GM12878 (cell line): Measurements from ENCODE around the gene IZUMO1. TPM values are rescaled to one million over a fixed set of nuclear protein-coding genes. Genes with fewer than 3 reads are reported as not detected.

ENCODE experiments used
- ATAC-seq: fragments of 200-7000 bp; cut with Tn5 transposase; 3 replicates; pipeline ENCODE4 v1.9.1; 2020; ENCODE audit warnings: mild to moderate bottlenecking, moderate library complexity
- BruUV-seq: library from RNA; stranded (reverse); fragments of 400-500 nt; replicated peaks from 2 replicates; lab custom pipeline; 2021; lab: Mats Ljungman, UMichigan
- CTCF ChIA-PET: fragments of 300-600 bp; sonication (Branson Sonifier 250); formaldehyde crosslinking; extraction: SDS; loops from one replicate; lab custom pipeline; 2021; ENCODE audit warnings: inconsistent platforms; lab: Yijun Ruan, JAX
- POLR2A ChIA-PET: fragments of 350-600 bp; formaldehyde crosslinking; extraction: SDS; loops from one replicate; lab custom pipeline; 2021; ENCODE audit warnings: inconsistent platforms; lab: Charles Lee
- RAD21 ChIA-PET: fragments of 300-600 bp; sonication (Branson Sonifier 250); formaldehyde crosslinking; loops from one replicate; lab custom pipeline; 2023; ENCODE audit warnings: antibody characterized with exemption; ENCODE audit not compliant: unreplicated experiment; lab: Charles Lee
- SMC1A ChIA-PET: fragments of 300-600 bp; sonication (Branson Sonifier 250); formaldehyde crosslinking; loops from one replicate; lab custom pipeline; 2023; ENCODE audit not compliant: unreplicated experiment, uncharacterized antibody; lab: Charles Lee
- DNase-seq: peaks from one replicate; pipeline ENCODE4 v3.0.0-alpha.2; 2011; ENCODE audit warnings: low read depth, low spot score
- FAIRE-seq: peaks from 3 replicates; lab custom pipeline; 2011; peaks lifted over from hg19 to GRCh38; lab: Jason Lieb, UNC
- H2AFZ ChIP-seq: 2 replicates; pipeline ENCODE4 v1.6.0; 2011; ENCODE audit warnings: low read depth, low read length, control low read depth; ENCODE audit not compliant: control insufficient read depth
- H3K27ac ChIP-seq: 2 replicates; pipeline ENCODE4 v1.5.1; 2011; ENCODE audit warnings: control low read depth; ENCODE audit not compliant: control insufficient read depth, insufficient read depth
- H3K27me3 ChIP-seq, 2 experiments: replicated peaks in 1 of 2; 2 replicates each; pipeline versions ENCODE4 v1.6.0 to v1.6.1; 2011; ENCODE audit warnings: low read length in 1 of 2; ENCODE audit not compliant: control insufficient read depth in 2 of 2, insufficient read depth in 2 of 2
- H3K36me3 ChIP-seq, 2 experiments: 2 replicates each; pipeline ENCODE4 v1.5.1; 2011; ENCODE audit warnings: low read length in 1 of 2; ENCODE audit not compliant: control insufficient read depth in 2 of 2, insufficient read depth in 2 of 2
- H3K4me1 ChIP-seq: 2 replicates; pipeline ENCODE4 v1.6.1; 2011; ENCODE audit warnings: mild to moderate bottlenecking, low read length, moderate library complexity, mixed read lengths; ENCODE audit not compliant: control insufficient read depth, insufficient read depth
- H3K4me2 ChIP-seq: 2 replicates; pipeline ENCODE4 v1.6.0; 2011; ENCODE audit warnings: control low read depth; ENCODE audit not compliant: control insufficient read depth, insufficient read depth
- H3K4me3 ChIP-seq: fragments of 200-600 bp; sonication (generic); 2 replicates; pipeline ENCODE4 v1.5.1; 2016
- H3K79me2 ChIP-seq: 2 replicates; pipeline ENCODE4 v1.6.0; 2011; ENCODE audit warnings: low read length; ENCODE audit not compliant: control insufficient read depth, insufficient read depth
- H3K9ac ChIP-seq: 2 replicates; pipeline ENCODE4 v1.8.0; 2011; ENCODE audit warnings: low read length, control low read depth, mixed read lengths; ENCODE audit not compliant: control insufficient read depth, insufficient read depth
- H3K9me3 ChIP-seq: replicated peaks from 3 replicates; pipeline ENCODE4 v1.5.1; 2011; ENCODE audit warnings: mild to moderate bottlenecking, low read length; ENCODE audit not compliant: control insufficient read depth, insufficient read depth
- H4K20me1 ChIP-seq: 2 replicates; pipeline ENCODE4 v1.6.0; 2011; ENCODE audit not compliant: control insufficient read depth, insufficient read depth
- ASH2L ChIP-seq: fragments of 300-600, 200-600 bp; sonication (generic); IDR thresholded peaks from 2 replicates; pipeline ENCODE4 v1.6.1; 2017; ENCODE audit warnings: low read depth, mild to moderate bottlenecking, borderline replicate concordance
- ATF2 ChIP-seq: IDR thresholded peaks from 2 replicates; pipeline ENCODE4 v1.6.1; 2012; ENCODE audit warnings: low read length, inconsistent platforms
- CBX5 ChIP-seq: sonication (generic); IDR thresholded peaks from 2 replicates; pipeline ENCODE4 v1.6.1; 2016; ENCODE audit warnings: low read depth, moderate library complexity, mild to moderate bottlenecking, inconsistent platforms
- CHD2 ChIP-seq: IDR thresholded peaks from 2 replicates; pipeline ENCODE4 v1.6.1; 2011; ENCODE audit warnings: low read depth, low read length, improper control_type of control experiment, borderline replicate concordance
- DPF2 ChIP-seq: fragments of 450-650 bp; IDR thresholded peaks from 2 replicates; pipeline ENCODE4 v1.6.1; 2017; ENCODE audit warnings: mild to moderate bottlenecking
- E2F4 ChIP-seq: IDR thresholded peaks from 2 replicates; pipeline ENCODE4 v1.6.1; 2012; ENCODE audit warnings: low read depth, low read length, improper control_type of control experiment
- EED ChIP-seq: sonication (generic); IDR thresholded peaks from 2 replicates; pipeline ENCODE4 v1.6.1; 2016; ENCODE audit warnings: antibody characterized with exemption, low read depth
- FOXK2 ChIP-seq: fragments of 450-650 bp; IDR thresholded peaks from 2 replicates; pipeline ENCODE4 v1.6.1; 2017; ENCODE audit warnings: mild to moderate bottlenecking, moderate library complexity
- HCFC1 ChIP-seq: fragments of 150-350 bp; IDR thresholded peaks from 2 replicates; pipeline ENCODE4 v1.6.1; 2014; ENCODE audit warnings: low read length
- JUNB ChIP-seq: IDR thresholded peaks from 2 replicates; pipeline ENCODE4 v1.6.1; 2016; ENCODE audit warnings: antibody characterized with exemption, mild to moderate bottlenecking
- MTA3 ChIP-seq: IDR thresholded peaks from 2 replicates; pipeline ENCODE4 v1.6.1; 2012; ENCODE audit warnings: low read length, inconsistent platforms, borderline replicate concordance
- MXI1 ChIP-seq: fragments of 150-350 bp; IDR thresholded peaks from 2 replicates; pipeline ENCODE4 v1.6.1; 2011; ENCODE audit warnings: low read depth, mild to moderate bottlenecking, inconsistent platforms, low read length, improper control_type of control experiment
- NFIC ChIP-seq: IDR thresholded peaks from 2 replicates; pipeline ENCODE4 v1.6.1; 2012; ENCODE audit warnings: low read depth, mild to moderate bottlenecking, inconsistent platforms, low read length, moderate library complexity
- POLR2AphosphoS2 ChIP-seq: IDR thresholded peaks from 2 replicates; pipeline ENCODE4 v1.6.1; 2011; ENCODE audit warnings: low read depth, mild to moderate bottlenecking, low read length, improper control_type of control experiment, moderate library complexity
- SMAD1 ChIP-seq: fragments of 450-650 bp; IDR thresholded peaks from 2 replicates; pipeline ENCODE4 v1.6.1; 2018; ENCODE audit warnings: mild to moderate bottlenecking, low read depth; ENCODE audit not compliant: partially characterized antibody
- SP1 ChIP-seq: IDR thresholded peaks from one replicate; pipeline ENCODE4 v1.6.1; 2011; ENCODE audit warnings: low read depth, low read length
- STAT3 ChIP-seq: IDR thresholded peaks from 2 replicates; pipeline ENCODE4 v1.6.1; 2011; ENCODE audit warnings: low read depth, low read length, improper control_type of control experiment
- SUZ12 ChIP-seq: fragments of 200-600 bp; sonication (generic); IDR thresholded peaks from one replicate; pipeline ENCODE4 v1.6.1; 2018; ENCODE audit warnings: antibody characterized with exemption, mild to moderate bottlenecking; ENCODE audit not compliant: unreplicated experiment
- TARDBP ChIP-seq: IDR thresholded peaks from 2 replicates; pipeline ENCODE4 v1.6.1; 2016; ENCODE audit warnings: borderline replicate concordance
- TCF3 ChIP-seq: IDR thresholded peaks from 2 replicates; pipeline ENCODE4 v1.6.1; 2012; ENCODE audit warnings: low read depth, mild to moderate bottlenecking, low read length, borderline replicate concordance; ENCODE audit not compliant: insufficient read depth
- WRNIP1 ChIP-seq: IDR thresholded peaks from 2 replicates; pipeline ENCODE4 v1.6.1; 2011; ENCODE audit warnings: low read depth, low read length, improper control_type of control experiment, borderline replicate concordance
- ZNF274 ChIP-seq: IDR thresholded peaks from one replicate; pipeline ENCODE4 v1.8.0; 2011; ENCODE audit not compliant: insufficient read length, insufficient read depth
- WGBS: methylation state at CpG from one replicate; pipeline ENCODE4 v1.1.6; 2016; ENCODE audit warnings: low lambda C conversion rate; ENCODE audit not compliant: insufficient replicate concordance, insufficient coverage; ENCODE audit errors: missing lambda C conversion rate; 5-methylcytosine and 5-hydroxymethylcytosine counted together
- in situ Hi-C: fragments of 300-500 bp; cut with MboI; formaldehyde crosslinking; loops from 9 replicates; pipeline ENCODE4 v1.14.3; 2018; ENCODE audit warnings: mixed read lengths
- intact Hi-C: fragments of 100-400 bp; cut with micrococcal nuclease; formaldehyde crosslinking; loops from one replicate; pipeline ENCODE4 v1.14.2; 2022; ENCODE audit not compliant: unreplicated experiment
- polyA plus RNA-seq, 11 experiments: library from polyadenylated mRNA; depleted of rRNA in 4 of 11; unstranded in 6 of 11; stranded (reverse) in 5 of 11; fragments of >200 nt; fragmentation: Nextera tagmentation in 4 of 11; fragmentation: Illumina TruSeq in 1 of 11; extraction: Ambion mirVana in 4 of 11; extraction: Trizol in 1 of 11; gene quantifications; 1 replicate in 1 of 11; 2 replicates in 10 of 11; pipeline versions ENCODE4 v1.2.1 to v1.2.3, GENCODE V29; 2011 to 2016; ENCODE audit warnings: inconsistent platforms in 2 of 11, missing spikeins in 2 of 11, low read depth in 1 of 11
- total RNA-seq, 4 experiments: library from RNA; depleted of rRNA in 3 of 4; stranded (reverse); fragments of >200 nt in 3 of 4; fragmentation: Illumina TruSeq in 1 of 4; extraction: Trizol in 1 of 4; gene quantifications; 2 replicates each; pipeline versions ENCODE4 v1.2.1 to v1.2.3, GENCODE V29; 2013 to 2021

IZUMO1 gene
- total and polyA plus RNA-seq, 10 of the 15 experiments (the other 5 are each of a cell fraction or from before 2014, with no cell fraction given), result not detected

DNA sequence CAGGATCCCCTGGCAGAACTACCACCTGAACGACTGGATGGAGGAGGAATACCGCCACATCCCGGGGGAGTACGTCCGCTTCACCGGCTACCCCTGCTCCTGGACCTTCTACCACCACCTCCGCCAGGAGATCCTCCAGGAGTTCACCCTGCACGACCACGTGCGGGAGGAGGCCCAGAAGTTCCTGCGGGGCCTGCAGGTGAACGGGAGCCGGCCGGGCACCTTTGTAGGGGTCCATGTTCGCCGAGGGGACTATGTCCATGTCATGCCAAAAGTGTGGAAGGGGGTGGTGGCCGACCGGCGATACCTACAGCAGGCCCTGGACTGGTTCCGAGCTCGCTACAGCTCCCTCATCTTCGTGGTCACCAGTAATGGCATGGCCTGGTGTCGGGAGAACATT lies 43.4 kb downstream of the IZUMO1 start (continued):
- no peak for TF ChIP-seq EED
- no peak for TF ChIP-seq ZNF274
- no peak for TF ChIP-seq CHD2
- no peak for TF ChIP-seq HCFC1

GRCh38 chr19:48702701-48703100 lies 44.0 kb downstream of the IZUMO1 start:
- Histone ChIP-seq H4K20me1 (no peaks in the 10 kb centered on the region), H3K27me3 (no peaks in the 10 kb centered on the region), H3K79me2 (no peaks in the 10 kb centered on the region), H3K9me3 (no peaks in the 10 kb centered on the region), H3K36me3 (no peaks in the 10 kb centered on the region), H3K9ac (no peak overlapping the region), H3K4me1 (no peaks in the 10 kb centered on the region; the same call in 1 of the 2 replicates), H3K27ac (no peak overlapping the region), H3K4me2 (no peak overlapping the region), H2AFZ (no peak overlapping the region), H3K4me3 (no peak overlapping the region)
- no peak for FAIRE-seq
- intact Hi-C loops, result no loop called here
- 79% methylated on average over 13 of the region's 13 CpGs for WGBS
- ChIA-PET RAD21 (no interaction called here), CTCF (no interaction called here), POLR2A (no interaction called here), SMC1A (no interaction called here)
- BruUV-seq, result no TSS peak
- TF ChIP-seq ASH2L, result no peak
- TF ChIP-seq ATF2, result no peak
- TF ChIP-seq TARDBP, result no peak
- no peak for TF ChIP-seq JUNB
- no peak for TF ChIP-seq SP1
- no peak for TF ChIP-seq MXI1
- no peak for TF ChIP-seq NFIC
- TF ChIP-seq FOXK2, result no peak
- no peak for TF ChIP-seq STAT3
- no peak for TF ChIP-seq CBX5
- TF ChIP-seq E2F4, result no peak
- no peak for TF ChIP-seq SMAD1
- no peak for TF ChIP-seq EED
- no peak for TF ChIP-seq POLR2AphosphoS2
- no peak for TF ChIP-seq WRNIP1
- TF ChIP-seq MTA3, result no peak
- no peak for TF ChIP-seq TCF3
- no peak for TF ChIP-seq SUZ12
- TF ChIP-seq DPF2, result no peak
- in situ Hi-C loops, result no loop called here
- no peak for DNase-seq
- ATAC-seq, result no peak
